SIG-M5 treated with dmso at 0.1 percent for 504 hours (cell line): ENCODE results near the gene OR6C2.
"Not testable (repeated sequence)": the region's sequence is repeated elsewhere in the genome, so short reads cannot be mapped to it uniquely, and the experiment has no call there.

Experiments
- DNase-seq: peaks from one replicate; lab custom pipeline; 2025; ENCODE audit not compliant: unreplicated experiment; lab: John Stamatoyannopoulos, UW

The OR6C2 gene

GRCh38 chr12:55443776-55444175, at the start of gene OR6C2:
OR6C2 (plus strand) TSS chr12:55444076; CDS start chr12:55452214, 8,138 bp downstream.
- DNase-seq = no peak

- DNase-seq = no peak
These were observed 47.5 kb upstream of the OR6C2 start for GRCh38 chr12:55396326-55396725.

- DNase-seq = no peak
These were observed 43.6 kb upstream of the OR6C2 start, which contains the start of gene OR6C65 for GRCh38 chr12:55400229-55400628. OR6C65 (plus strand) TSS chr12:55400529; CDS start chr12:55400529, 0 bp downstream.

- no peak for DNase-seq
These were observed 36.0 kb upstream of the OR6C2 start for GRCh38 chr12:55407866-55408265.

GRCh38 chr12:55409133-55409532, 34.7 kb upstream of the OR6C2 start:
- not testable (repeated sequence) for DNase-seq

- not testable (repeated sequence) for DNase-seq
These were observed 31.7 kb upstream of the OR6C2 start for GRCh38 chr12:55412138-55412537.

- DNase-seq = not testable (repeated sequence)
These were observed 30.1 kb upstream of the OR6C2 start for GRCh38 chr12:55413498-55414388.

- not testable (repeated sequence) for DNase-seq
These were observed 29.5 kb upstream of the OR6C2 start for GRCh38 chr12:55414396-55414823.

GRCh38 chr12:55414889-55415288, 29.0 kb upstream of the OR6C2 start:
- DNase-seq = not testable (repeated sequence)

- no peak for DNase-seq
These were observed 26.9 kb upstream of the OR6C2 start for GRCh38 chr12:55416961-55417360.

- no peak for DNase-seq
These were observed 23.4 kb upstream of the OR6C2 start for GRCh38 chr12:55420307-55420962.

- DNase-seq = no peak
These were observed 17.9 kb upstream of the OR6C2 start, which contains the start of gene OR6C76 for GRCh38 chr12:55425954-55426353. OR6C76 (plus strand) TSS chr12:55426254; CDS start chr12:55426254, 0 bp downstream.

- no peak for DNase-seq
These were observed 15.3 kb upstream of the OR6C2 start for GRCh38 chr12:55428331-55429243.

GRCh38 chr12:55441233-55441632, 2.6 kb upstream of the OR6C2 start:
- not testable (repeated sequence) for DNase-seq

- no peak for DNase-seq
These were observed 1.5 kb downstream of the OR6C2 start for GRCh38 chr12:55445357-55445756.

GRCh38 chr12:55446326-55446725, 2.5 kb downstream of the OR6C2 start:
- DNase-seq = no peak

- no peak for DNase-seq
These were observed 4.9 kb downstream of the OR6C2 start for GRCh38 chr12:55448825-55449224.

- not testable (repeated sequence) for DNase-seq
These were observed 21.1 kb downstream of the OR6C2 start for GRCh38 chr12:55464926-55465325.

GRCh38 chr12:55467836-55468235, 24.0 kb downstream of the OR6C2 start:
- peak; percentile 16 for DNase-seq

GRCh38 chr12:55469291-55469690, 25.4 kb downstream of the OR6C2 start:
- DNase-seq = peak; percentile 7
